ENCODE measurements around the gene ZNF19. TPM values are rescaled to one million over a fixed set of nuclear protein-coding genes. Genes with fewer than 3 reads are reported as not detected.

Gene ZNF19
- total RNA-seq, 1 experiment from 2014 or later, result 4.7 TPM

DNA sequence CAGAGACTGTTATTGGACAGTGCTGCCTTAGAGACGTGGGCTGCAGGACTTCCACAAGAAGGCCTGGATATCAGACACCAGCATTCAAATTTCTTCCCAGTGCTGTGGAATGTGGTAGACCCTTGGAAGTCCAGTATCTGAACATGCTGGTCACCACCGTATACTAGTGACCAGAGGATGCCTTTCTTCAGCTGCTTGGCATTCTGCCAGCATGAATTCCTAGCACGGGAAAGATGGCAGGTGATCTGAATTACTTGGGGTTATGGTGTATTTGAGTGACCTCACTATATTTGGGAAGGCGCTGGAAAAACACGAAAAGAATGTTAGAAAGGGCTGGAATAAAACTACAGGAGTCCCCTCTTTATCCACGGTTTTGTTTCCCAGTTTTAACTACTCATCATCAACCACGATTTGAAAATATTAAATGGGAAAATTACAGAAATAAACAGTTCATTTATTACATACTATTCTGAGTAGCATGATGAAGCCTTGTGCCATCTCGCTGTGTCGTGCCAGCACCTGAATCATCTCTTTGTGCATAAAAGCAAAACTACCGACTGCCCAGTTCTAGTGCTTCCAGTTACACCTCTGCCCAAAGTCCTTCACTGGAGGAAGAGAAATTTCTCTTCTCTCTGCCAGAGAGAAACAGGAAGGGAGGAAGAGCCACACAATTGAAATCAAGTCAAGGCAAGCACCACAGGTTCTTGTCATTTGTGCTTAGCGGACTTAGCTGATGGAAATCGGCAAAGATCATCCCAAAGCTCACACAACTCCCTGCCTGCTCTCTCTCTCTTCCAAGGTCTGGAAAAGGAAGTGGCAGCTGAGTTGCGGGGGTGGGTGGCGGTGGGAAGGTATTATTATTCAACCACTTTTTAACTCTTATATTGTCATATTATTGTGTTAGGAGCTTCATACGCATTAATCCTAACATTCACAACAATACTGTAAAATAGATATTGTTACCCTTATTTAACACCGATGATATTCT lies 35.7 kb upstream of the ZNF19 start:
- Histone ChIP-seq H3K79me2 (ENCODE audit: insufficient read depth, low read length) (no peaks in the 10 kb centered on the region), H4K8ac (replicated peaks; ENCODE audit: insufficient read length, low read depth, low read length) (no peak overlapping the region), H4K20me1 (ENCODE audit: control insufficient read depth, insufficient read depth, insufficient read length) (no peaks in the 10 kb centered on the region), H2BK12ac (ENCODE audit: insufficient read length, low read depth, low read length) (no peak overlapping the region), H2BK20ac (ENCODE audit: low read depth, low read length, poor library complexity, severe bottlenecking) (no peak overlapping the region), H3K9me3 (ENCODE audit: control insufficient read depth, low read depth, low read length) (no peaks in the 10 kb centered on the region), H3K4me1 (ENCODE audit: insufficient read depth, low read length) (peaks cover 2% of the 10 kb centered on the region; the same call in 1 of the 2 replicates), H3K56ac (ENCODE audit: insufficient read length, low read depth, low read length) (no peak overlapping the region), H2AK5ac (ENCODE audit: insufficient read length, low read length) (no peak overlapping the region), H4K5ac (ENCODE audit: insufficient read length, low read depth, low read length) (no peak overlapping the region), H2AFZ (ENCODE audit: low read length) (no peak overlapping the region), H3K4ac (ENCODE audit: low read depth, low read length) (no peak overlapping the region), H3K14ac (ENCODE audit: insufficient read depth, low read length) (no peak overlapping the region), H3K27me3 (ENCODE audit: insufficient read depth, low read length) (no peaks in the 10 kb centered on the region), H3K23ac (ENCODE audit: insufficient read length, low read depth, low read length) (no peak overlapping the region), H2BK120ac (ENCODE audit: low read depth, low read length, poor library complexity, severe bottlenecking) (no peak overlapping the region), H3K27ac (ENCODE audit: insufficient read length, low read depth, low read length) (peak overlapping the region; percentile 85), H3T11ph (ENCODE audit: low read length) (no peak overlapping the region), H2BK15ac (ENCODE audit: low read depth, low read length) (no peak overlapping the region), H3K23me2 (ENCODE audit: insufficient read length, low read depth, low read length, poor library complexity, severe bottlenecking) (peaks cover 8% of the 10 kb centered on the region), H3K9ac (ENCODE audit: extremely low read depth, insufficient read length, low read length) (no peak overlapping the region), H3K4me2 (ENCODE audit: insufficient read depth, insufficient read length, low read length) (peak overlapping the region; percentile 62), H3K79me1 (ENCODE audit: insufficient read depth, low read depth, low read length, poor library complexity, severe bottlenecking) (no peaks in the 10 kb centered on the region), H2BK5ac (ENCODE audit: insufficient read length, low read length) (no peak overlapping the region), H3K18ac (ENCODE audit: insufficient read length, low read depth, low read length) (no peak overlapping the region), H4K91ac (ENCODE audit: insufficient read length, low read depth, low read length) (no peak overlapping the region)
- Mint-ChIP-seq H3K4me1 (peaks cover 28 to 33% of the 10 kb centered on the region in 2 experiments), H3K9me3 (no peaks in the 10 kb centered on the region), H3K4me3 (peak overlapping the region; percentile 64 to 83), H3K27me3 (ENCODE audit: low read depth) (no peaks in the 10 kb centered on the region; the same call in 1 of the 2 replicates), H3K36me3 (ENCODE audit: insufficient read depth in 1 of 3, low read depth in 3 of 3) (no peaks in the 10 kb centered on the region), H3K27ac (peak overlapping the region in 2 of 3 experiments; percentile 2 to 68; a peak in 3 of 7 replicates)
- TF ChIP-seq, protein P1, sequence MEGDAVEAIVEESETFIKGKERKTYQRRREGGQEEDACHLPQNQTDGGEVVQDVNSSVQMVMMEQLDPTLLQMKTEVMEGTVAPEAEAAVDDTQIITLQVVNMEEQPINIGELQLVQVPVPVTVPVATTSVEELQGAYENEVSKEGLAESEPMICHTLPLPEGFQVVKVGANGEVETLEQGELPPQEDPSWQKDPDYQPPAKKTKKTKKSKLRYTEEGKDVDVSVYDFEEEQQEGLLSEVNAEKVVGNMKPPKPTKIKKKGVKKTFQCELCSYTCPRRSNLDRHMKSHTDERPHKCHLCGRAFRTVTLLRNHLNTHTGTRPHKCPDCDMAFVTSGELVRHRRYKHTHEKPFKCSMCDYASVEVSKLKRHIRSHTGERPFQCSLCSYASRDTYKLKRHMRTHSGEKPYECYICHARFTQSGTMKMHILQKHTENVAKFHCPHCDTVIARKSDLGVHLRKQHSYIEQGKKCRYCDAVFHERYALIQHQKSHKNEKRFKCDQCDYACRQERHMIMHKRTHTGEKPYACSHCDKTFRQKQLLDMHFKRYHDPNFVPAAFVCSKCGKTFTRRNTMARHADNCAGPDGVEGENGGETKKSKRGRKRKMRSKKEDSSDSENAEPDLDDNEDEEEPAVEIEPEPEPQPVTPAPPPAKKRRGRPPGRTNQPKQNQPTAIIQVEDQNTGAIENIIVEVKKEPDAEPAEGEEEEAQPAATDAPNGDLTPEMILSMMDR (conservative IDR thresholded peaks at IDR 0.05), result no peak
- no CpG with 5 or more reads among the region's 16 CpGs for WGBS (ENCODE audit: extremely low coverage, insufficient read length, low lambda C conversion rate)
- no peak for DNase-seq

Data from H9 (cell line).